Measurements from ENCODE around the gene WDPCP.
A peak's percentile ranks its signal among the peaks of the same experiment; 100 is the strongest.
"Not testable (repeated sequence)": the region's sequence is repeated elsewhere in the genome, so short reads cannot be mapped to it uniquely, and the experiment has no call there.

Gene WDPCP

GRCh38 chr2:63081404-63081803, 506.9 kb downstream of the WDPCP start:
- DNase-seq, result no peak

- DNase-seq, result no peak
Observed at GRCh38 chr2:63078852-63079606, 509.2 kb downstream of the WDPCP start.

GRCh38 chr2:63074399-63074798, 513.9 kb downstream of the WDPCP start:
- DNase-seq, result not testable (repeated sequence)

- DNase-seq, result peak; percentile 13
Observed at GRCh38 chr2:63073994-63074393, 514.3 kb downstream of the WDPCP start.

GRCh38 chr2:63071664-63072063, 516.6 kb downstream of the WDPCP start:
- no peak for DNase-seq

Measured in GF-D8 (cell line).